HG03457 (cell line): ENCODE results near the gene OVCH2.
"Not testable (repeated sequence)": the region's sequence is repeated elsewhere in the genome, so short reads cannot be mapped to it uniquely, and the experiment has no call there.

Experiments used
- ATAC-seq: cut with Tn5 transposase; IDR thresholded peaks from one replicate; pipeline ENCODE4 v1.9.1; 2021; ENCODE audit warnings: moderate number of reproducible peaks; ENCODE audit not compliant: unreplicated experiment

The OVCH2 gene, protein sequence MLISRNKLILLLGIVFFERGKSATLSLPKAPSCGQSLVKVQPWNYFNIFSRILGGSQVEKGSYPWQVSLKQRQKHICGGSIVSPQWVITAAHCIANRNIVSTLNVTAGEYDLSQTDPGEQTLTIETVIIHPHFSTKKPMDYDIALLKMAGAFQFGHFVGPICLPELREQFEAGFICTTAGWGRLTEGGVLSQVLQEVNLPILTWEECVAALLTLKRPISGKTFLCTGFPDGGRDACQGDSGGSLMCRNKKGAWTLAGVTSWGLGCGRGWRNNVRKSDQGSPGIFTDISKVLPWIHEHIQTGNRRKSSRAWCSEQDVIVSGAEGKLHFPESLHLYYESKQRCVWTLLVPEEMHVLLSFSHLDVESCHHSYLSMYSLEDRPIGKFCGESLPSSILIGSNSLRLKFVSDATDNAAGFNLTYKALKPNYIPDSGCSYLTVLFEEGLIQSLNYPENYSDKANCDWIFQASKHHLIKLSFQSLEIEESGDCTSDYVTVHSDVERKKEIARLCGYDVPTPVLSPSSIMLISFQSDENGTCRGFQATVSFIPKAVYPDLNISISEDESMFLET

GRCh38 chr11:7706377-7706776 lies at the start of gene OVCH2:
Gene OVCH2, minus strand, starts transcription at chr11:7706477. Its CDS starts 83 bp downstream, at chr11:7706394.
- ATAC-seq, result no peak

- no peak for ATAC-seq
These were observed 43.2 kb upstream of the OVCH2 start for GRCh38 chr11:7749456-7749855.

GRCh38 chr11:7734767-7735166 lies 28.5 kb upstream of the OVCH2 start:
- not testable (repeated sequence) for ATAC-seq

- ATAC-seq, result no peak
These were observed 8.5 kb upstream of the OVCH2 start for GRCh38 chr11:7714786-7715185.

GRCh38 chr11:7703740-7704139 lies 2.5 kb downstream of the OVCH2 start:
- ATAC-seq, result no peak

GRCh38 chr11:7696424-7696823 lies 9.9 kb downstream of the OVCH2 start:
- ATAC-seq, result no peak

DNA sequence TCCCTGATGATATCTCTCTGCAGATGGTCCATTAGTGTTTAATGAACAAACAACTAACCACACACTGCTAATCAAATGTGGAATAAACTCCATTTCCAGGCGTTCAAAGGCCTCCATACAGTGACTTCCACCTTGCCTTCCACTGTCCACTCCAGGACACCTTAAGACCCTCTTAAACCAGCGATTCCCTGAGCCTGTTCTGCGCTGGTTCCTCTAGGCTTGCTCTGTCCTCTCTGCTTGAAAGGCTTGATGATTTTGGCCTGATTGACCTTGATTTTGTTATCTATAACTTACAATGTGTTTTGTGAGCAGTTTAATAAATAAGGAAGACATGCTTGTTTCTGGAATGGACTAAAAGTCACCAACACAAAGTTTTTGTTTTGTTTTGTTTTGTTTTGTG lies 12.0 kb downstream of the OVCH2 start:
- no peak for ATAC-seq

- ATAC-seq, result no peak
These were observed 13.9 kb downstream of the OVCH2 start for GRCh38 chr11:7692426-7692825.

GRCh38 chr11:7691759-7692350 lies 14.4 kb downstream of the OVCH2 start:
- no peak for ATAC-seq

GRCh38 chr11:7690648-7691047 lies 15.6 kb downstream of the OVCH2 start:
- ATAC-seq, result no peak

- ATAC-seq, result no peak
These were observed 17.0 kb downstream of the OVCH2 start for GRCh38 chr11:7689239-7689638.

GRCh38 chr11:7688238-7688826 lies 17.9 kb downstream of the OVCH2 start:
- no peak for ATAC-seq

DNA sequence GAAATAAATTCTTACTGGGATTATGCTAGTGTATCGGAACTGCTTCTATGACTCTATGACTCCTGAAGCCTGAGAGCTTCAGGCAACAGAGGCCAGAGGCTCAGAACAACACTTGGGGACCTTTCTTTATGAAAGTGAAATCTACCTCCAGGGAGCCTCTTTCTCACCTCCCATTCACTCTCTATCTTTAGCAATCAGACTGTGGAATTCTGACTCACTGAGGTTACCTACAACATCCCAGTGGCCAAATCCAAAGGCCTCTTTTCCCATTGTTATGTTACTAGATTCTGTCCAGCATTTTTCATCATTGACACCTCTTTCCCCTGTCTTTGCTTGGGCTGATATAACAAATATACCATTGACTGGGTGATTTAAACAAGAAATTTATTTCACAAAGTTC lies 18.9 kb downstream of the OVCH2 start:
- no peak for ATAC-seq

- ATAC-seq, result no peak
These were observed 19.5 kb downstream of the OVCH2 start for GRCh38 chr11:7686761-7687160.

- no peak for ATAC-seq
These were observed 22.7 kb downstream of the OVCH2 start for GRCh38 chr11:7683571-7683970.

- ATAC-seq, result no peak
These were observed 28.5 kb downstream of the OVCH2 start for GRCh38 chr11:7677796-7678201.

GRCh38 chr11:7677071-7677470 lies 29.2 kb downstream of the OVCH2 start:
- ATAC-seq, result no peak

DNA sequence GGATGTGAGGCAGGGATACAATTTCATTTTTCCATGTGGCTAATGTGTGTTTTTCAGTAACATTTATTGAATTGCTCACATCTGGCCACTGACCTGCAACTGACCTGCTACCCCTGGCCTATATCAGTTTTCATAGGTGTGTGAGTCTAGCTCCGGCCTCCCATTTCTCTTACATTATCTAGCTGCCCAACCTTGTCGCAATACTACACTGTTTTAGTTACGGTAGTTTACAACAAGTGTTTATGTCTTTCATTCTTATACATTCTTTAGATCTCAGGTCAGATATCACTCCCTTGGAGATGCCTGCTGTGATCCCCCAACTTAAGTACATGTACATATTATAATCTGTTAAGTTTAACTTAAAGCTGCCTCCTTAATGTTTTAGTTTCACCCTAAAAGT lies 30.6 kb downstream of the OVCH2 start:
- ATAC-seq, result no peak

DNA sequence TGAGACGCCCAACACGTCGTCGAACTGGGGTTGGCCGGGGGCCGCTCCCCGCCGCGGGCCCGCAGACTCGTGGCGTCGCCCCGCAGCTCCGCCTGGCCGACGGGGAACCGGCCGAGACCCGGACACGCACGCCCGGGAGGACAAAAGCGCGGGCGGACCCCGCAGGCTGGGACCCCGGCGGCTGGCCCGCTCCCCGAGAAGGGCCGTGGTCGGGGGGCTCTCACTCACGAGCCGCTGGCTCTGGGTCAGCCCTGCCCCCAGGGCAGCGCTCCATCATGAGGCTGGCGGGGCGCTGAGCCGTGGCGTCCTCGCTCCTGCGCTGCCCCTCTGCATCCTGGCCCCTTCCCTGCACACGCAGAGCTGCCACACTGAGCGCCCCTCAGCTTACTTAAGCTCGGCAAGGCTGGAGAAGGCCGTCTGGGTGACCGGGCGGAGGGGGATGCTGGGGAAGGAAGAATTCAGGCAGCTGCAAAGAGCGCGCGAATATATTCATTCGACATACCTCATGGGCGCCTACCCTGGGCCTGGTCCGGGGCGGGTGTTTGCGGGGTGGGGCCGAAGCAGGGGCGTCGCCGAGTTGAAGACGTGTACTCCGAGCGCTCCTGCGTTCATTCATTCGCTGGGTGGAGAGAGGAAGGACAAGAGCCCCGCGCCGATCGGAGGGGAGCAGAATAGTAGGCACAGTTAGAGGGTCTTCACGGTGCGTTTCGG lies 32.4 kb downstream of the OVCH2 start:
- no peak for ATAC-seq

GRCh38 chr11:7672960-7673723 lies 33.1 kb downstream of the OVCH2 start, which contains the start of gene CYB5R2:
Gene CYB5R2, minus strand, starts transcription at chr11:7673500. Its CDS starts 675 bp downstream, at chr11:7672825.
- ATAC-seq, result no peak
